ENCODE data around the gene TM7SF3. TPM values are rescaled to one million over a fixed set of nuclear protein-coding genes. Genes with fewer than 3 reads are reported as not detected.

The TM7SF3 gene
- total RNA-seq, 1 donor from 2014 or later: 90.1 TPM

GRCh38 chr12:26936559-26937442 is 77.4 kb downstream of the TM7SF3 start:
- FAIRE-seq: no peak
- DNase-seq (ENCODE audit: low spot score in 2 of 2): no peak

GRCh38 chr12:26935636-26936378 is 78.4 kb downstream of the TM7SF3 start:
- no peak for FAIRE-seq

GRCh38 chr12:26929590-26929989 is 84.6 kb downstream of the TM7SF3 start:
- FAIRE-seq (no peak), DNase-seq (ENCODE audit: low spot score in 2 of 2) (no peak)

More at GRCh38 chr12:26935636-26936378, 78.4 kb downstream of the TM7SF3 start:
- no peak for DNase-seq (ENCODE audit: low spot score in 2 of 2)

GRCh38 chr12:26928661-26929060 is 85.5 kb downstream of the TM7SF3 start:
- DNase-seq (ENCODE audit: low spot score in 2 of 2) (no peak), FAIRE-seq (no peak)

Other genes starting within 250 kb of the TM7SF3 start
- gene ITPR2, start 181.2 kb downstream of the TM7SF3 start, total RNA-seq: 28.1 TPM
- 26.9 TPM for gene INTS13, start 76.4 kb downstream of the TM7SF3 start, total RNA-seq
- gene FGFR1OP2, start 75.9 kb downstream of the TM7SF3 start, total RNA-seq: 42.0 TPM
- gene MED21, start 8.2 kb upstream of the TM7SF3 start, total RNA-seq: 130 TPM
- gene C12orf71, start 68.2 kb upstream of the TM7SF3 start, total RNA-seq: not detected
- 22.0 TPM for gene STK38L, start 229.9 kb upstream of the TM7SF3 start, total RNA-seq

Measured in frontal cortex (tissue), 4 donors.